Lower leg skin (tissue), 4 donors: Measurements from ENCODE around the gene SULT4A1. TPM values are rescaled to one million over a fixed set of nuclear protein-coding genes. Genes with fewer than 3 reads are reported as not detected.
"Not testable (repeated sequence)": the region's sequence is repeated elsewhere in the genome, so short reads cannot be mapped to it uniquely, and the experiment has no call there.

ENCODE experiments used
- DNase-seq, 2 donors: peaks; one replicate each; pipeline ENCODE4 v3.0.0-alpha.2; 2019; ENCODE audit warnings: low spot score in 2 of 2
- H3K4me3 ChIP-seq: fragments of 200-600 bp; sonication (generic); 2 replicates; pipeline ENCODE4 v1.5.1; 2017; ENCODE audit warnings: mild to moderate bottlenecking, low read depth; ENCODE audit not compliant: poor library complexity, severe bottlenecking
- POLR2A ChIP-seq, 2 donors: fragments of 450-650 bp; IDR thresholded peaks; one replicate each; pipeline ENCODE4 v1.6.1; 2016 to 2017; ENCODE audit warnings: antibody characterized with exemption in 2 of 2, mild to moderate bottlenecking in 1 of 2, moderate library complexity in 1 of 2
- WGBS, 2 donors: methylation state at CpG; one replicate each; pipeline ENCODE4 v1.1.5; 2018; 5-methylcytosine and 5-hydroxymethylcytosine counted together
- intact Hi-C: fragments of 100-400 bp; cut with DNase I; formaldehyde crosslinking; loops from one replicate; pipeline ENCODE4 v1.15.0; 2023; ENCODE audit warnings: low total_unique reads
- total RNA-seq, 4 donors: library from RNA; depleted of rRNA; stranded (reverse); fragments of >200 nt; gene quantifications; one replicate each; pipeline ENCODE4 v1.1.0, GENCODE V29; 2016
- TF ChIP-seq, protein P1 (sequence below), 3 donors: fragments of 450-650 bp; IDR thresholded peaks; one replicate each; pipeline ENCODE4 v1.5.1; 2016; ENCODE audit warnings: antibody characterized with exemption in 3 of 3, mild to moderate bottlenecking in 3 of 3, moderate library complexity in 2 of 3

Gene SULT4A1, protein sequence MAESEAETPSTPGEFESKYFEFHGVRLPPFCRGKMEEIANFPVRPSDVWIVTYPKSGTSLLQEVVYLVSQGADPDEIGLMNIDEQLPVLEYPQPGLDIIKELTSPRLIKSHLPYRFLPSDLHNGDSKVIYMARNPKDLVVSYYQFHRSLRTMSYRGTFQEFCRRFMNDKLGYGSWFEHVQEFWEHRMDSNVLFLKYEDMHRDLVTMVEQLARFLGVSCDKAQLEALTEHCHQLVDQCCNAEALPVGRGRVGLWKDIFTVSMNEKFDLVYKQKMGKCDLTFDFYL
- total RNA-seq: not detected

DNA sequence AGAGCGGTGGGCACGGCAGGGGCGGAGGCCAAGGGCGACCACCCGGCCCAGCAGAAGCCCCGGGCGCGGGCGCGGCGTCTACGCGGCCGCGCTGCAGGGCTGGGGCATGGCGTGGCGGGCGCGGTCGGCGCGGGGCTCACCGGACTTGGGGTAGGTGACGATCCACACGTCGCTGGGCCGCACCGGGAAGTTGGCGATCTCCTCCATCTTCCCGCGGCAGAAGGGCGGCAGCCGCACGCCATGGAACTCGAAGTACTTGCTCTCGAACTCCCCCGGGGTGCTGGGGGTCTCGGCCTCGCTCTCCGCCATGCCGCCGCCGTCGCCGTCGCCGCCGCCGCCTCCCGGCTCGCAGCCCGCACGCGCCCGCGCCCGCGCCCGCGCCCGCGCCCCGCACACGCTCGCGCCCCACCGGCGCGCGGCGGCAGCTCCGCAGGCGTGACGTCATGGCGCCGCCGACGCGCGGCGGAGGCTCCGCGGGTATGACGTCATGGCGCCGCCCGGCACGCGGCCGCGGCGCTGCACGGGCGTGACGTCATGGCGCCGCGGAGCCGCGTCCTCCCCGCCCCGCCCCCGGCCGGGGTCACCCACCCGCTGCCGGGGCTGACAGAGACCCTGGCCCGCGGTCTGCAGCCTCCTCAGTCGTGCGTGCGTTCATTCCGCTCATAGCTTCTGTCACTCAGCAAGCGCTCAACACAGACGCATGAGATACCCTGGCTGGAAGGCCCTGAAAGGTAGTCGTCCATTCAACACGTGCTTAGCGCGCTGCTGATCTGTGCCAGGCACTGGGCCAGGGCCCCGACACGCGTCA, at the start of gene SULT4A1:
Gene SULT4A1, minus strand, starts transcription at position 440 of the 808 bp plus-strand sequence. Its CDS starts 131 bp downstream, at position 309.
- H3K4me3 ChIP-seq: no peak within 1 kb of the TSS
- WGBS, 2 donors: 5 to 8% methylated on average over 8 to 55 of the region's 121 CpGs

DNA sequence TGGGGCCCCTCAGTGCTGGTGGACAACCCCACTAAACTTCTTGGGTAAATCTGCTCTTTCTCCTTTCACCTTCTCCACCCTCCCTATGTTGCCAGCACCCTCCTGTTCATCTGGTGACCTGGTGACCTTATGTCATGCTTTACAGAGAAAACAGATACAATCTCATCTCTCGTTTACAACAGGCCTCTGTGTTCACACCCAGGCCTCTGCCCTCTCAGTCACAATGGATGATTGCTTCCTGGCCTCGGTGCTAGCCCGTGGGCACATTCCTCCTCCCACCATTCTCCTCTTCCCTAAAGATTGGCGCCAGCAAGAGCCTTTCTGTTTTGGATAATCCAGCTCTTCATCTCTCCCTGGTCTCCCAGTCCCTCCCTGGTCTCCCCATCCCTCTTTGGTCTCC, 49.0 kb upstream of the SULT4A1 start:
- 19 to 21% methylated on average over 4 of the region's 4 CpGs for WGBS, 2 donors
- no peak for DNase-seq
- TF ChIP-seq, protein P1, sequence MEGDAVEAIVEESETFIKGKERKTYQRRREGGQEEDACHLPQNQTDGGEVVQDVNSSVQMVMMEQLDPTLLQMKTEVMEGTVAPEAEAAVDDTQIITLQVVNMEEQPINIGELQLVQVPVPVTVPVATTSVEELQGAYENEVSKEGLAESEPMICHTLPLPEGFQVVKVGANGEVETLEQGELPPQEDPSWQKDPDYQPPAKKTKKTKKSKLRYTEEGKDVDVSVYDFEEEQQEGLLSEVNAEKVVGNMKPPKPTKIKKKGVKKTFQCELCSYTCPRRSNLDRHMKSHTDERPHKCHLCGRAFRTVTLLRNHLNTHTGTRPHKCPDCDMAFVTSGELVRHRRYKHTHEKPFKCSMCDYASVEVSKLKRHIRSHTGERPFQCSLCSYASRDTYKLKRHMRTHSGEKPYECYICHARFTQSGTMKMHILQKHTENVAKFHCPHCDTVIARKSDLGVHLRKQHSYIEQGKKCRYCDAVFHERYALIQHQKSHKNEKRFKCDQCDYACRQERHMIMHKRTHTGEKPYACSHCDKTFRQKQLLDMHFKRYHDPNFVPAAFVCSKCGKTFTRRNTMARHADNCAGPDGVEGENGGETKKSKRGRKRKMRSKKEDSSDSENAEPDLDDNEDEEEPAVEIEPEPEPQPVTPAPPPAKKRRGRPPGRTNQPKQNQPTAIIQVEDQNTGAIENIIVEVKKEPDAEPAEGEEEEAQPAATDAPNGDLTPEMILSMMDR (IDR thresholded peaks at IDR 0.05): no peak
- no peak for TF ChIP-seq POLR2A (IDR thresholded peaks at IDR 0.05)
- no peak overlapping the region for H3K4me3 ChIP-seq
- intact Hi-C loops: no loop called here

More for the DNA sequence above, at the start of gene SULT4A1:
- DNase-seq: peak in 1 of 2 donors; percentile 60
- TF ChIP-seq POLR2A (IDR thresholded peaks at IDR 0.05): no peak
- TF ChIP-seq, protein P1 (IDR thresholded peaks at IDR 0.05): no peak
- intact Hi-C loops: no loop called here

DNA sequence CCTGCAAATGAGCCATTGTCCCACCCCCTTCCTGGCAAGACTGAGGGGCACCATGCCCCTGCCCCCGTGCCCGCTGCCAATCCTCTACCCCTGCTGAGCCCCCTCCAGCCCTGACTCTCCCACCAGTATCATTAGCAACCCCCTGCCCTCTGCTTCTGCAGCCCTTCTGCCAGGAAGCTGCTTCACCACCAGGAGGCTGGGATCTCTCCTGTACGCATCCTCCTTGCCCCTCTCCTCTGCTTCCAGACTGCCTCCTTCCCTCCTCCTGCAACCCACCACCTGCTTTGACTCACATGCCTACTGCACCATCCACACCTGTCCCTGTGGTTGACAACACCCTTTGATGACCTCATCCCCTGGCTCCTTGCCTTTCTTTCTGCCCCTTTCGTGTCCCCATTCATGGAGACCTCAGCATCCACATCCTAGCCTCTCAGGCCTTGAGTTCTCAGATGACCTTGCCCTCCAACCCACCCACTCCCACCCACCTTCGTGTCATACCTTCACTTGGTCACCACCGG, 47.9 kb upstream of the SULT4A1 start:
- intact Hi-C loops: no loop called here
- 57 to 67% methylated on average over 6 of the region's 6 CpGs for WGBS, 2 donors
- TF ChIP-seq, protein P1 (IDR thresholded peaks at IDR 0.05): no peak
- TF ChIP-seq POLR2A (IDR thresholded peaks at IDR 0.05): no peak
- H3K4me3 ChIP-seq: no peak overlapping the region
- DNase-seq: no peak

DNA sequence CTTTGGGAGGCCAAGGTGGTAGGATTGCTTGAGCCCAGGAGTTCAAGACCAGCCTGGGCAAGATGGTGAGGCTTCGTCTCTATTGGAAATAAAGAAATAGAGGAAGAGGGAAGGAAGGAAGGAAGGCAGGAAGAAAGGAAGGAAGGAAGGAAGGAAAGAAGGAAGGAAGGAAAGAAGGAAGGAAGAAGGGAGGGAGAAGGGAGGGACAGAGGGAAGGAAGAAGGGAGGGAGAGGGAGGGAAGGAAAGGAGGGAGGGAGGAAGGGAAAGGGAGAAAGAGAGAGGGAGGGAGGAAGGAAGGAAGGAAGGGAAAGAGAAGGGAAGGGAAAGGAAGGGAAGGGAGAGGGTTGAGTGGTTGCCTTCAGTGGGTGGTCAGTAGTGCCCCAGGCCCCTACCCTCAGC, 47.4 kb upstream of the SULT4A1 start:
- 84 to 90% methylated on average over 1 of the region's 1 CpG for WGBS, 2 donors
- intact Hi-C loops: no loop called here
- no peak for TF ChIP-seq POLR2A (IDR thresholded peaks at IDR 0.05)
- TF ChIP-seq, protein P1 (IDR thresholded peaks at IDR 0.05): no peak
- no peak for DNase-seq
- no peak overlapping the region for H3K4me3 ChIP-seq

DNA sequence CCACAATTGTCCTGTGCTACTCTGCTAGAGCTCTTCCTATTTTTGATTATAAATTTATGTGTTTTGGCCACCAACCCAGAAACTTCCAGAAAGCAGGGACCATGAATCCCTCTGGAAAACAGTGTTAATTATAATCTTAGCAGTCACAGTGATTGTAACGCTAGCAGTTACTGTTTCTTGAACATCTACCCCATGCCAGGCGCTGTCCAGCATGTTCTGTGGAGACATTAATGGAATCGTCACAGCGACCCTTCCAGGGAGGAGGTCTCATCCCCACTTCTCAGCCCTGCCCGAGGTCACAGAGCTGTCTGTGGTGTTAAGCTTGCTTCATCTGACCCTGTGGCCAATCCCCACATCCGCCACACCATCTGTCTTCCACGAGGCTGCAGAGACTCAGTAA, 43.4 kb upstream of the SULT4A1 start:
- DNase-seq: no peak
- intact Hi-C loops: no loop called here
- no peak overlapping the region for H3K4me3 ChIP-seq
- no peak for TF ChIP-seq POLR2A (IDR thresholded peaks at IDR 0.05)
- TF ChIP-seq, protein P1 (IDR thresholded peaks at IDR 0.05): no peak
- 48 to 55% methylated on average over 7 of the region's 7 CpGs for WGBS, 2 donors

DNA sequence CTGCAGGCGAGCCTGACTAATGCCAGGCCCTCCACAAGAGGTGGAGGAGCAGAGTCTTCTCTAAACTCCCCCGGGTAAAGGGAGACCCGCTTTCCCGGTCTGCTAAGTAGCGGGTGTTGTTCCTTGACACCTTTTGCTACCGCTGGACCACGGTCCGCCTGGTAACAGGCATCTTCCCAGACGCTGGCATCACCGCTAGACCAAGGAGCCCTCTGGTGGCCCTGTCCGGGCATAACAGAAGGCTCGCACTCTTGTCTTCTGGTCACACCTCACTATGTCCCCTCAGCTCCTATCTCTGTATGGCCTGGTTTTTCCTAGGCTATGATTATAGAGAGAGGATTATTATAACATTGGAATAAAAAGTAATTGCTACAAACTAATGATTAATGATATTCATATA, 42.1 kb upstream of the SULT4A1 start:
- DNase-seq, intact Hi-C loops, H3K4me3 ChIP-seq: not testable (repeated sequence)
- 34 to 46% methylated on average over 12 of the region's 12 CpGs for WGBS, 2 donors

DNA sequence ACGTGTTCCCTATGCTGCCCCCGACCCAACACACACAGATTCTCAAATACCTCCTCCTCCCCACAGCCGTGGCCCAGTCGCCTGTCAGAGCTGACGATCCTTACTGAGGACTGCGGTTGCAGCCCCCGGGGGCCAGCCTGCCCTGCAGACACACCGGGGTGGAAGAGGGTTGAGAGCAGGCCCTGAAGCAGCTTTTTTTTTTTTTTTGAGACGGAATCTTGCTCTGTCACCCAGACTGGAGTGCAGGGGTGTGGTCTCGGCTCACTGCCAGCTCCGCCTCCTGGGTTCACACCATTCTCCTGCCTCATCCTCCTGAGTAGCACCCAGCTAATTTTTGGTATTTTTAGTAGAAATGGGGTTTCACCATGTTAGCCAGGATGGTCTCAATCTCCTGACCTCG, 40.7 kb upstream of the SULT4A1 start:
- DNase-seq, H3K4me3 ChIP-seq, intact Hi-C loops: not testable (repeated sequence)
- WGBS, 2 donors: 51 to 60% methylated on average over 12 of the region's 12 CpGs
